OCI-LY7 (cell line): ENCODE measurements around the gene RAD50. TPM values are rescaled to one million over a fixed set of nuclear protein-coding genes. Genes with fewer than 3 reads are reported as not detected.

ENCODE experiments used
- BruUV-seq: library from RNA; stranded (reverse); fragments of 400-500 nt; replicated peaks from 2 replicates; lab custom pipeline; 2021; lab: Mats Ljungman, UMichigan
- CTCF ChIA-PET: fragments of 300-600 bp; sonication (Branson Sonifier 250); formaldehyde crosslinking; loops from one replicate; lab custom pipeline; 2022; ENCODE audit warnings: antibody characterized with exemption; ENCODE audit not compliant: unreplicated experiment; lab: Charles Lee
- POLR2A ChIA-PET: fragments of 300-600 bp; sonication (Branson Sonifier 250); formaldehyde crosslinking; loops from one replicate; lab custom pipeline; 2022; ENCODE audit warnings: antibody characterized with exemption; lab: Charles Lee
- DNase-seq: peaks from one replicate; pipeline ENCODE4 v3.0.0-alpha.2; 2015; ENCODE audit warnings: low spot score
- H2AFZ ChIP-seq: fragments of 200-600 bp; sonication (generic), shearing (Covaris generic); 2 replicates; pipeline ENCODE4 v1.6.1; 2014; ENCODE audit warnings: mild to moderate bottlenecking, antibody characterized with exemption, low read length, moderate library complexity
- H3K27ac ChIP-seq: fragments of 200-600 bp; sonication (generic); 2 replicates; pipeline ENCODE4 v1.5.1; 2014; ENCODE audit warnings: mixed run types, low read depth, mild to moderate bottlenecking, moderate library complexity, low read length, inconsistent platforms; ENCODE audit not compliant: poor library complexity, severe bottlenecking
- H3K36me3 ChIP-seq: fragments of 200-600 bp; sonication (generic); 2 replicates; pipeline ENCODE4 v1.6.1; 2014; ENCODE audit warnings: mild to moderate bottlenecking, antibody characterized with exemption, low read length, moderate library complexity, mixed read lengths; ENCODE audit not compliant: insufficient read depth
- H3K4me1 ChIP-seq: fragments of 200-600 bp; sonication (generic); 2 replicates; pipeline ENCODE4 v1.5.1; 2014; ENCODE audit warnings: mild to moderate bottlenecking, low read length; ENCODE audit not compliant: insufficient read depth, poor library complexity, severe bottlenecking
- H3K4me2 ChIP-seq: fragments of 200-600 bp; sonication (generic); 2 replicates; pipeline ENCODE4 v1.6.1; 2014; ENCODE audit warnings: mild to moderate bottlenecking, low read length
- H3K4me3 ChIP-seq: fragments of 200-600 bp; sonication (generic); 2 replicates; pipeline ENCODE4 v1.5.1; 2014; ENCODE audit warnings: mild to moderate bottlenecking, low read depth, low read length; ENCODE audit not compliant: poor library complexity, severe bottlenecking
- H3K79me2 ChIP-seq: fragments of 200-600 bp; sonication (generic); 2 replicates; pipeline ENCODE4 v1.6.1; 2016; ENCODE audit warnings: low read depth, mild to moderate bottlenecking, low read length, moderate library complexity, mixed read lengths; ENCODE audit not compliant: insufficient read depth
- H3K9me2 ChIP-seq: fragments of 200-600 bp; sonication (generic); 2 replicates; pipeline ENCODE4 v1.6.1; 2016; ENCODE audit warnings: mild to moderate bottlenecking, low read length, mixed read lengths; ENCODE audit not compliant: insufficient read depth
- H3K9me3 ChIP-seq: fragments of 200-600 bp; sonication (generic); 2 replicates; pipeline ENCODE4 v1.6.1; 2014; ENCODE audit warnings: mild to moderate bottlenecking, mixed run types, low read length, mixed read lengths
- H4K20me1 ChIP-seq: fragments of 200-600 bp; sonication (generic); 2 replicates; pipeline ENCODE4 v1.6.1; 2014; ENCODE audit warnings: mild to moderate bottlenecking, antibody characterized with exemption, low read length, moderate library complexity, mixed read lengths; ENCODE audit not compliant: insufficient read depth
- EZH2phosphoT487 ChIP-seq: fragments of 200-600 bp; sonication (generic); IDR thresholded peaks from 2 replicates; pipeline ENCODE4 v1.6.1; 2018; ENCODE audit warnings: low read depth, borderline replicate concordance, mild to moderate bottlenecking, mixed run types, antibody characterized with exemption, low read length, moderate library complexity, mixed read lengths
- intact Hi-C: fragments of 100-400 bp; cut with micrococcal nuclease; formaldehyde crosslinking; loops from one replicate; pipeline ENCODE4 v1.10.0; 2022; ENCODE audit not compliant: unreplicated experiment
- total RNA-seq, 2 experiments: library from RNA; depleted of rRNA in 1 of 2; stranded (reverse); fragments of >200 nt in 1 of 2; shearing (Covaris generic) in 1 of 2; gene quantifications; 2 replicates each; pipeline ENCODE4 v1.2.3, GENCODE V29; 2014 to 2022
- TF ChIP-seq, protein P1 (sequence below): fragments of 200-600 bp; sonication (generic); conservative IDR thresholded peaks from 2 replicates; pipeline ENCODE4 v1.5.1; 2014; ENCODE audit warnings: mild to moderate bottlenecking, antibody characterized with exemption, low read length, moderate library complexity, mixed read lengths

Gene RAD50
- total RNA-seq, 2 experiments from 2014 or later, result 24.0 to 59.8 TPM

DNA sequence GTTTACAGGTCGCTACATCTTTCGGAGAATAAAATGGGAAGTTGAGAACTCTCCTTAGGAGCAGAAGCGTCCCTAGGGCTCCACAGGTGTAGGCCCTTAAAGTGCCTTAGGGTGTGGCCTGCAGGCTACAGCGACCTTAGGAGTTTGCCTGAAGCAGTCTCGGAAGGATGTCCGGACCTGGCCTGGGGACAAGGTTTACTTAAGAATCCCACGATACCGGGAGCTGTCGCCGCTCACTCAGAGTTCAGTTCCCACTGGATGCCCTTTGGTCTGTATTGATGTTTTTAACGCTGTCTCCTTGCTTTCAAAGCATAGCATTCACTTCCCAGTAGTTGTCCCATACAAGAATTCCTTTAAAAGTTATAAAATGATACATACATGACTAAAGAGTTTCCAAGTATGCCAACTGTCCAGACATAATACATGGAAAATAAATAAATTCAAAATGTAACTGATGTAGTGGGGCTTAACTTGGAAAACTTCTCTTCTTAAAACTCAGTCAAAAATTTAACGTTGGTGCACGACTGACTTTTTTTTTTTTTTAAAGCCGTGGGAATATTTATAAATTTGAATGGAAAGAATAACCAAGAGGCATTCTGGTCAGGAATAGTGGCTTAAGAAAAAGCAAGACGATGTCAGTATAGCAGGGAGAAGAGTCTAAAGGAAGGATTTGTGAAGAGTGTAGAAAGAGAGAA lies 848 bp downstream of the RAD50 start:
- Histone ChIP-seq H3K4me2 (peak overlapping the region; percentile 90), H4K20me1 (no peaks in the 10 kb centered on the region), H3K36me3 (peaks cover 32% of the 10 kb centered on the region), H3K9me3 (peaks cover 5% of the 10 kb centered on the region; the same call in 1 of the 2 replicates), H3K9me2 (no peaks in the 10 kb centered on the region), H2AFZ (peak overlapping the region; percentile 83; the same call in 1 of the 2 replicates), H3K4me1 (peaks cover 20% of the 10 kb centered on the region), H3K4me3 (peak overlapping the region; percentile 81), H3K79me2 (peaks cover 37% of the 10 kb centered on the region), H3K27ac (peak overlapping the region; percentile 74)
- no peak for TF ChIP-seq EZH2phosphoT487
- TF ChIP-seq, protein P1, sequence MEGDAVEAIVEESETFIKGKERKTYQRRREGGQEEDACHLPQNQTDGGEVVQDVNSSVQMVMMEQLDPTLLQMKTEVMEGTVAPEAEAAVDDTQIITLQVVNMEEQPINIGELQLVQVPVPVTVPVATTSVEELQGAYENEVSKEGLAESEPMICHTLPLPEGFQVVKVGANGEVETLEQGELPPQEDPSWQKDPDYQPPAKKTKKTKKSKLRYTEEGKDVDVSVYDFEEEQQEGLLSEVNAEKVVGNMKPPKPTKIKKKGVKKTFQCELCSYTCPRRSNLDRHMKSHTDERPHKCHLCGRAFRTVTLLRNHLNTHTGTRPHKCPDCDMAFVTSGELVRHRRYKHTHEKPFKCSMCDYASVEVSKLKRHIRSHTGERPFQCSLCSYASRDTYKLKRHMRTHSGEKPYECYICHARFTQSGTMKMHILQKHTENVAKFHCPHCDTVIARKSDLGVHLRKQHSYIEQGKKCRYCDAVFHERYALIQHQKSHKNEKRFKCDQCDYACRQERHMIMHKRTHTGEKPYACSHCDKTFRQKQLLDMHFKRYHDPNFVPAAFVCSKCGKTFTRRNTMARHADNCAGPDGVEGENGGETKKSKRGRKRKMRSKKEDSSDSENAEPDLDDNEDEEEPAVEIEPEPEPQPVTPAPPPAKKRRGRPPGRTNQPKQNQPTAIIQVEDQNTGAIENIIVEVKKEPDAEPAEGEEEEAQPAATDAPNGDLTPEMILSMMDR, result no peak
- POLR2A ChIA-PET, result interaction anchor here (0.6 to 1.7 kb wide), 7 partner anchors 10 to 405 kb away, joined by 3 to 6 read pairs (median 3); partner anchors contain the start of genes GDF9 and UQCRQ
- no TSS peak for BruUV-seq
- intact Hi-C loops, result loop anchor here (5.0 kb wide), 1 partner anchor 180 kb away; the partner anchor contains the start of gene KIF3A
- CTCF ChIA-PET, result no interaction called here
- DNase-seq, result peak; percentile 73

DNA sequence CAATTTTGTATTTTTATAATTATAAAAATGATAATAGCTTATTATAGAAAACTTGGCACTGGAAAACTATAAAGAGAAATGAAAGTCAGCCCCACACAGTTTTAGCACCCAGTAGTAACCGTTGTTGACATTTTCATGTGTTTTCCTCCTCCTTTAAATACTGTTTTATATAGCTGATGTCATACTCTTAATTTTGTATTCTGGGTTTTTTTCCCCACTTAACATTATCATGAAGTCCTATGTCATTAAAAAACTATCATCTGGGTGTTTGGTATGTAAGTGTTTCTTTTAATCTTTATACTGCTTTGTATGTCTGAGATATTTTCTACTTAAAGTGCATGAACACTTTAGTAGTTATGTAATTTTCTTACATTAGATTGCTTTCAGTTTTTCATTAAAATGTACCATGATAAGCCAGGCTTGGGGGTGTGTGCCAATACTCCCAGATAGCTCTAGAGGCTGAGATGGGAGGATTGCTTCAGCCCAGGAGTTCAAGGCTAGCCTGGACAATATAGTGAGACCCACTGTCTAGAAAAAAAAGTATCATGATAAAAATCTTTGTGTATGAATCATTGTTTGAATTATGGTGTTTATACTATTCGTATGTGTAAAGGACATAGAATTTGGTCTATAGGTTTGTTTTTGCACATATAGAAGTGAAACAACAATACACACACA lies 2.7 kb downstream of the RAD50 start:
- H4K20me1 ChIP-seq, result no peaks in the 10 kb centered on the region
- no TSS peak for BruUV-seq
- no peak for DNase-seq
- no peak overlapping the region for H2AFZ ChIP-seq
- peak overlapping the region; percentile 90 for H3K4me2 ChIP-seq
- intact Hi-C loops, result loop anchor here (5.0 kb wide), 1 partner anchor 178 kb away; the partner anchor contains the start of gene KIF3A
- H3K9me3 ChIP-seq, result peaks cover 23% of the 10 kb centered on the region; the same call in 1 of the 2 replicates
- H3K27ac ChIP-seq, result no peak overlapping the region
- H3K4me1 ChIP-seq, result peaks cover 20% of the 10 kb centered on the region
- H3K36me3 ChIP-seq, result peaks cover 51% of the 10 kb centered on the region
- POLR2A ChIA-PET, result interaction anchor here (0.6 to 2.0 kb wide), 5 partner anchors 8 to 537 kb away, joined by 3 to 7 read pairs (median 5); no protein-coding TSS in a partner anchor
- no peaks in the 10 kb centered on the region for H3K9me2 ChIP-seq
- CTCF ChIA-PET, result no interaction called here
- H3K4me3 ChIP-seq, result peak overlapping the region; percentile 81
- TF ChIP-seq, protein P1, result no peak
- H3K79me2 ChIP-seq, result peaks cover 37% of the 10 kb centered on the region
